MG63 (cell line): Measurements from ENCODE around the gene ELOA. TPM values are rescaled to one million over a fixed set of nuclear protein-coding genes. Genes with fewer than 3 reads are reported as not detected.
"Not testable (repeated sequence)": the region's sequence is repeated elsewhere in the genome, so short reads cannot be mapped to it uniquely, and the experiment has no call there.

Experiments
- DNase-seq: peaks from one replicate; pipeline ENCODE4 v3.0.0-alpha.2; 2020
- H3K27me3 ChIP-seq: fragments of 250-450 bp; sonication (Bioruptor Pico); 2 replicates; pipeline ENCODE4 v1.5.1; 2020; ENCODE audit warnings: mild to moderate bottlenecking, moderate library complexity
- H3K36me3 ChIP-seq: fragments of 250-450 bp; sonication (Bioruptor Pico); 2 replicates; pipeline ENCODE4 v1.5.1; 2020; ENCODE audit warnings: mild to moderate bottlenecking, moderate library complexity
- H3K4me3 ChIP-seq: fragments of 250-450 bp; sonication (Bioruptor Pico); 2 replicates; pipeline ENCODE4 v1.5.1; 2020; ENCODE audit warnings: mild to moderate bottlenecking, moderate library complexity
- H3K9me3 ChIP-seq: fragments of 250-450 bp; sonication (Bioruptor Pico); 2 replicates; pipeline ENCODE4 v1.5.1; 2020; ENCODE audit warnings: mild to moderate bottlenecking, moderate library complexity
- total RNA-seq: library from RNA; depleted of rRNA; stranded (reverse); fragments of >200 nt; shearing (Covaris generic); gene quantifications from 2 replicates; pipeline ENCODE4 v1.2.3, GENCODE V29; 2014; ENCODE audit warnings: low replicate concordance

ELOA gene
- total RNA-seq, 1 experiment from 2014 or later, result 32.8 TPM

DNA sequence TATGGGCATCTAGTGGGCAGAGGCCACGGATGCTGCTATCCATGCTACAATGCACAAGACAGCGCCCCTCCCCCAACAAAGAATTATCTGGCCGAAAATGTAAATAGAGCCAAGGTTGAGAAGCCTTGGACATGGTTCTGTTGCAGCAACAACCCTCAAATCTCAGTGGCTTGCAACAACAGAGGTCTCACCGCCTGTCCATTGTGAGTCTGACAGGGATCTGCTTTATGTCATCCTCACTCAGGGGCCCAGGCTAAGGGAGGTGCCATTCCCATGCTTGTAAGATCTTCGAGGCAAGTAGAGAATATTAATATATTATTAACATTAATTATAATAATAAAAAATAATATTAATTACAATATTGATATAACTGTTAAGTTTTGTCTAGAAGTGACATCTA, 25.5 kb downstream of the ELOA start:
- Histone ChIP-seq H3K36me3 (peaks cover 22% of the 10 kb centered on the region), H3K9me3 (no peaks in the 10 kb centered on the region), H3K27me3 (no peaks in the 10 kb centered on the region), H3K4me3 (no peak overlapping the region)
- DNase-seq, result no peak

DNA sequence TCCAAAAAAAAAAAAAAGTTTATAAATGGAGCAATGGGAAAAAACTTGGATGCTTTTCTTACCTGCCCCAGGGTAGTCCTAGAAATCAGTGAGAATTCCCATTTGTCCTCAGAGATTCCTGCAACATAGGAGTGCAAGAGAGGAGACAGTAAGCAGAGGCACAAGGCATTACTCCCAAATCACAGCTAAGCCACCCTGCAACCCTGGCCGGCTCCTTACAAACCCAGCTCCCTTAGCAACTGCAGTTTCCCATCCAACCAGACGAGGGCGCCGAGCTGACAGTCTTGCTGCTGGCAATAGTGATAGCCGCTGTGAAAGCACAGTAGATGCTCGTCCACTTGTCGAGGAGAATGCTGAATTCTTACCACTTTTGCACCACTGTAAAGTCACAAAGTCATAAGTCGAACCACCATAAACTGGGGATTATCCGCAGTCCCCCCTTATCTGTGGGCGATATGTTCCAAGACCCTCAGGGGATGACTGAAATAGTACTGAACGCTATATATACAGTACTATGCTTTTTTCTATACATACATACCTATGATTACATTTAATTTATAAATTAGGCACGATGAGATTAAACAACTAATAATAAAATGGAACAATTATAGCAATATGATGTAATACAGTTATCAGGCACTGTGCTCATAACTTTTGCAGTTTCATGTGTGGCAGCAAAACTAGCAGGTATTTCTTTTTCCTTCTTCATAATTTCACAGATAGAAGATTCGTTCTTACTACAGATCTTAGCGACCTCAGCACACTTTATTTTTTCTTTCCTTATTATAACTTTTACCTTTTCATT, 29.0 kb downstream of the ELOA start:
- peak; percentile 72 for DNase-seq
- Histone ChIP-seq H3K36me3 (0 out of 2 replicates have a peak, but pooled peaks cover 11% of the 10 kb centered on the region), H3K4me3 (no peak overlapping the region), H3K9me3 (no peaks in the 10 kb centered on the region), H3K27me3 (no peaks in the 10 kb centered on the region)

DNA sequence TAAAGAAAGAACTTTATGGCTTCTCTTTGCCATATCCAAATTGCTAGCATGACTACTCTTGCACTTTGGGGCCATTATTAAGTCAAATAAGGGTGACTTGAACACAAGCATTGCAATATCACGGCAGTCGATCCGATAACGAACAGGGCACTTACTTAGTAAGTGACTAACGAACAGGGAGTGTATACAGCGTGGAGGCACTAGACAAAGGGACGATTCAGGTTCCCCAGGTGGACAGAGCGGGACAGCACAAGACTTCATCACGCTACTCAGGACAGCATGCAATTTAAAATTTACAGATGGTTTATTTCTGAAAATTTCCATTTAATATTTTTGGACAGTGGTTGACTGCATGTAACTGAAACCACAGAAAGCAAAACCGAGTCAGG, 29.6 kb downstream of the ELOA start:
- no peaks in the 10 kb centered on the region for H3K9me3 ChIP-seq
- DNase-seq, result no peak
- no peaks in the 10 kb centered on the region for H3K27me3 ChIP-seq
- 0 out of 2 replicates have a peak, but pooled peaks cover 6% of the 10 kb centered on the region for H3K36me3 ChIP-seq
- no peak overlapping the region for H3K4me3 ChIP-seq

- no peak overlapping the region for H3K4me3 ChIP-seq
- no peaks in the 10 kb centered on the region for H3K9me3 ChIP-seq
- H3K36me3 ChIP-seq, result no peaks in the 10 kb centered on the region; the same call in 1 of the 2 replicates
- no peak for DNase-seq
- H3K27me3 ChIP-seq, result no peaks in the 10 kb centered on the region
Measured at GRCh38 chr1:23774174-23774880, 31.1 kb downstream of the ELOA start.

GRCh38 chr1:23776217-23776616, 32.9 kb downstream of the ELOA start:
- DNase-seq, result no peak
- Histone ChIP-seq H3K4me3 (no peak overlapping the region), H3K36me3 (peaks cover 13% of the 10 kb centered on the region), H3K9me3 (no peaks in the 10 kb centered on the region), H3K27me3 (no peaks in the 10 kb centered on the region)

DNA sequence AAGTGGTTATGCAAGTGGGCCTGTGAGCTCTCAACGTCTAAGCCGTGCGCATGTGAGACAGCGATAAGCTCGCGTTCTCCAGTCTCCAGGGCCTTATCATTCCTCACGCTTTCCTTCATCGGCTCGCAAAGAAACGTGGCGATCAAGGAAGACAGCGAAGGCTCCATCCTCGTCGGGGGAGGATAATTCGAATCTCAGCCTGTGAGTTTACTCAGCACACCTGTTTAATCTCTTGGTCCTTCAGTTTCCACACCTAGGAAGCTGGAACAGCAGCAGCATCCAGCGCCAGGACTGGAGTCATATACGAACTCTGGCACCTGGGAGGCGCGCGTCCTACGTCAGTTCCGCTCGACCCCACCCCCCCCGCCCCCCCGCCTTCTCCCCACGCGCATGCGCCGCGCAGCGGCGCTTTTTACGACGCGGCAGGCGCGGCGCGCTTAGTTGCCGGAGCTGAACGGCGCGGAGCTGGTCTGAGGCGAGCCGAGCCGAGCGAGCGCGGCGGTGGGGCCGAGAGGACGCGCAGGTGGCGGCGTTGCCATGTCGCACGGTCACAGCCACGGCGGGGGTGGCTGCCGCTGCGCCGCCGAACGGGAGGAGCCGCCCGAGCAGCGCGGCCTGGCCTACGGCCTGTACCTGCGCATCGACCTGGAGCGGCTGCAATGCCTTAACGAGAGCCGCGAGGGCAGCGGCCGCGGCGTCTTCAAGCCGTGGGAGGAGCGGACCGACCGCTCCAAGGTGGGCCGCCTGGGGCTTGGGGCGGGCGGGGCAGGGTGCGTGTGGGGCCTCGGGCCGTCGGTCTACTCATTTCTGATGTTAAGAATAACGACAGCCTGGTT, 34.9 kb downstream of the ELOA start, which contains the start of gene PITHD1:
Gene PITHD1, plus strand, starts transcription at position 440 of the 836 bp plus-strand sequence. Its CDS starts 98 bp downstream, at position 538.
- Histone ChIP-seq H3K4me3 (peak within 1 kb of the TSS; percentile 95), H3K27me3 (no peaks in the 10 kb centered on the region), H3K9me3 (no peaks in the 10 kb centered on the region), H3K36me3 (peaks cover 21% of the 10 kb centered on the region)
- peak; percentile 72 for DNase-seq

DNA sequence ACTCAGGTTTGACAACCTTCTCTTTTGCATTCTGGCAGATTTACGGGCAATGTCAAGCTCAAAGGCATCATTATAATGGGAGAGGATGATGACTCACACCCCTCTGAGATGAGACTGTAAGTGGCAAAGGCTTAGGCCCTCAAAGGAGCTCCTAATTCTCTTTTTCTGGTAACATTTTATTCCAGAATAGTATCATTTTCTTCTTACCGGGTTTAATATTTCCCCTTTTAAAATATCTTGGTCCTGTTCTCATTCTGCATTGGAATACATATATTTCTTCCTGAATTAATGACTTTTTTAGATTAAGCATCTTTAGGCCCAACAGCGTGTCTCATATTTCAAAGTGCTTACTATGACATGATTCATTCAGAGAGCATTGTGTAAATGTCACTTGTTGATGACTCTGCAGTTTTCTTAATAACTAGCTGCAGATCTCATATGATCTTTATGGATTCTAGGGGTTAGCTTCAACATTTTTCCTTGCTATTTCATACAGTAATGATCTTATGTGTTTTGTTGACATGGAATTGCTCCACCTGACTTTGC, 36.6 kb downstream of the ELOA start:
- H3K27me3 ChIP-seq, result no peaks in the 10 kb centered on the region
- H3K36me3 ChIP-seq, result peaks cover 24% of the 10 kb centered on the region
- H3K4me3 ChIP-seq, result no peak overlapping the region; the same call in 1 of the 2 replicates
- H3K9me3 ChIP-seq, result no peaks in the 10 kb centered on the region
- DNase-seq, result no peak

GRCh38 chr1:23783141-23783540, 39.9 kb downstream of the ELOA start:
- peaks cover 52% of the 10 kb centered on the region for H3K36me3 ChIP-seq
- not testable (repeated sequence) for H3K27me3 ChIP-seq, H3K9me3 ChIP-seq, H3K4me3 ChIP-seq, DNase-seq

- peaks cover 60% of the 10 kb centered on the region for H3K36me3 ChIP-seq
- no peaks in the 10 kb centered on the region for H3K9me3 ChIP-seq
Measured at GRCh38 chr1:23784846-23785245, 41.6 kb downstream of the ELOA start.

DNA sequence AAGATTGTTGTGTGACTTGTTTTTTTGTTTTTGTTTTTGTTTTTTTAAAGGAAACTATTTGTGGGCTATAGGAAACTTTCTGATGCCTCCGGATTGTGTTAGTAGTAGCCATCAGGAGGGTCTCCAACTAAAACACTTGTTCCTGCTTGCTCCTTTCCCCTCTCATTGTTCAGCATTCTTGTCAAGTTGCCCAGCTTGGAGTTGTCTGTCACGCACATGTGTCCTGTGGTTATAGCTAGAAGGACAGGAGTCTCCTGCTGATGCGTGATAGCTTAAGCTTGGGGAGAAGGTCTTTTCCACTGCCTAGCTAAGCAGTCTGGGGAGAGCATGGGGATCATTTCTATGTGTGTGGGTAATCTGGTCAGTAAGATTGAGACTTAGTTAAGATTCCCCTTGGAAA, 44.4 kb downstream of the ELOA start:
- Histone ChIP-seq H3K27me3 (no peaks in the 10 kb centered on the region), H3K9me3 (no peaks in the 10 kb centered on the region), H3K36me3 (peaks cover 40% of the 10 kb centered on the region), H3K4me3 (no peak overlapping the region)
- no peak for DNase-seq

More at GRCh38 chr1:23784846-23785245, 41.6 kb downstream of the ELOA start:
- Histone ChIP-seq H3K4me3 (no peak overlapping the region), H3K27me3 (no peaks in the 10 kb centered on the region)
- DNase-seq, result no peak

DNA sequence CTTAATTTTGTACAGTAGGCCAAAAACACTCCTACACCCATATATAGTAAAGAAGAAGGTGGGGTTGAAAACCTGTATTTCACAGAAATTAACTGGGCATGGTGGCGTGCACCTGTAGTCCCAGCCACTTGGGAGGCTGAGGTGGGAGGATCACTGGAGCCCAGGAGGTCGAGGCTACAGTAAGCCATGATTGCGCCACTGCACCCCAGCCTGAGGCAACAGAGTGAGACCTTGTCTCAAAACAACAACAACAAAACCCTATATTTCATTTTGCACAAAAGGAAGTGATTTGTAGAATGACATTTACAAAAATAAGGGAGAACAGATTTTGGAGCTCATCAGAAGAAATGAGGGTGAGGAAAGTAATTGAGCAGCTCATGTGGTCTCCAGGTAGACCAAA, 45.4 kb downstream of the ELOA start:
- DNase-seq, result no peak
- Histone ChIP-seq H3K9me3 (no peaks in the 10 kb centered on the region), H3K4me3 (no peak overlapping the region), H3K27me3 (no peaks in the 10 kb centered on the region), H3K36me3 (peaks cover 47% of the 10 kb centered on the region)

DNA sequence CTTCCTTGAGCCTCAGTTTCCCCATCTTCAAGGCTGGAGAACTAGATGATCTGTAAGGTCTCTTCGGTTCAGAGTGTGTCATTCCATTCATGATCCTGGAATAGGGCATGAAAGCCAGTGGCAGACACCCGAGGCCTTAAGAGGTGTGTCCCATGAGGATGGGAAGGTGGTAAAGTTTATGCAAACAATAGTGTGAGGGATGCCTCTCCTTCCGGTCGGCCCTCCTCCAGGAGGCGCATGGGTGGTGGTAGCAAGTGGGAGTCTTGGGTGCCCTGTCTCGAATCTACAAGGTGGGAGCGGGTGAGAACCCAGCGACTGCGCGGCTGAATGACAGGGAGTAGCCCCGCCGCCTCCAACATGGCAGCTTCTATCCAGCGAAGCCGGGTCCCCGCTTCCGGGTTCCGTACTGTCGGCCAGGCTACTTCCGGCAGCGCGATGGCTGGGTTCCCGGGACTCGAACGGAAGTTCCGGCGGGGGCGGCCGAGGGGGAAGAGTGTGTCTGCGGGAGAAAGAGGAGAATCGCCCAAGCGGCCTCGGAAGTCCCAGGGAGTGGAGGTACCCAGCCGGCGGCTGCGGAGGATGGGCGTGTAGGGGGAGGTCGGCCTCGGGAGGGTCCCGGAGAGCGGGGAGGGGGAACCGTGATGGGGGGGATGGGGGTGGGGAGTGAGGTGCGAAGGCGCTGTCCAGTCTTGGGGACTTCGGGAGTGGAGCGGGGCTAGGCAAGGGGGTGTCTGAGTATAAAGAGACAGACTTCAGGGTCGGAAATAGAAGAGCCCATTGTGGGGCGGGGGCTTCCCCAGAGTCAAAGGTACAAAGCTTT, 47.6 kb downstream of the ELOA start, which contains the start of gene LYPLA2:
Gene LYPLA2, plus strand, starts transcription at position 450 of the 820 bp plus-strand sequence. CDS start 1,538 bp downstream, outside the sequence.
- peaks cover 42% of the 10 kb centered on the region for H3K36me3 ChIP-seq
- H3K9me3 ChIP-seq, result no peaks in the 10 kb centered on the region
- no peaks in the 10 kb centered on the region for H3K27me3 ChIP-seq
- peak within 1 kb of the TSS; percentile 87 for H3K4me3 ChIP-seq
- peak; percentile 93 for DNase-seq

DNA sequence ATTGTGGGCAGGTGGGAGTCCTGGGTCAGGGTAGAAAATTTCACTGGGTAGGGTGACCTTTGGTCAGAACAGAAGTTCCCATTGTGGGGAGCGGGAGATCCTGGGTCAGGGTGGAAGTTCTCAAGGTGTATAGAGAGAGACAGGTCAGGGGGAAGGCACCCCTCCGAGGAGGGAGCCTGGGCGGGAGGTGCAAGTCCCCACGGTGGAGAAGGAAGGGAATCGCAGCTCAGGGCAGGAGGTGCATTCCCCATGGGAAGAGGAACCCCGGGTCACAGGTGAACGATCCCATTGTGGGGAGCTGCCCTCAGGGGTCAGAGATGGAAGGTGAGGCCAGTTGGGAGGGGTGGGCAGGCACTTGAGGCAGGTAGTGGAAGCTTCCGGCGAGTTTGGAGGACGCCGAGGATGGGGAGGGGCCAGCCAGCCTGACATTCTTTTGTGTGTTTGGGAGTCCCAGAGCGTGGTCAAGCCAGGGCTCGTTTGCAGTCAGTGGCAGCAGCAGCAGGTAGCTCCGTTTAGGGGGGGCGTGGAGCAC, 48.3 kb downstream of the ELOA start:
- peak; percentile 25 for DNase-seq
- H3K4me3 ChIP-seq, result peak overlapping the region; percentile 87
- no peaks in the 10 kb centered on the region for H3K9me3 ChIP-seq
- no peaks in the 10 kb centered on the region for H3K27me3 ChIP-seq
- H3K36me3 ChIP-seq, result peaks cover 38% of the 10 kb centered on the region

- Histone ChIP-seq H3K36me3 (peaks cover 38% of the 10 kb centered on the region), H3K4me3 (peak overlapping the region; percentile 87), H3K9me3 (no peaks in the 10 kb centered on the region), H3K27me3 (no peaks in the 10 kb centered on the region)
- no peak for DNase-seq
Measured at GRCh38 chr1:23792151-23792945, 49.1 kb downstream of the ELOA start.
